Amniotic stem cell (primary cell): ENCODE results near the gene NTM.

Source experiments
- DNase-seq: peaks from one replicate; lab custom pipeline; 2025; lab: John Stamatoyannopoulos, UW

The NTM gene

DNA sequence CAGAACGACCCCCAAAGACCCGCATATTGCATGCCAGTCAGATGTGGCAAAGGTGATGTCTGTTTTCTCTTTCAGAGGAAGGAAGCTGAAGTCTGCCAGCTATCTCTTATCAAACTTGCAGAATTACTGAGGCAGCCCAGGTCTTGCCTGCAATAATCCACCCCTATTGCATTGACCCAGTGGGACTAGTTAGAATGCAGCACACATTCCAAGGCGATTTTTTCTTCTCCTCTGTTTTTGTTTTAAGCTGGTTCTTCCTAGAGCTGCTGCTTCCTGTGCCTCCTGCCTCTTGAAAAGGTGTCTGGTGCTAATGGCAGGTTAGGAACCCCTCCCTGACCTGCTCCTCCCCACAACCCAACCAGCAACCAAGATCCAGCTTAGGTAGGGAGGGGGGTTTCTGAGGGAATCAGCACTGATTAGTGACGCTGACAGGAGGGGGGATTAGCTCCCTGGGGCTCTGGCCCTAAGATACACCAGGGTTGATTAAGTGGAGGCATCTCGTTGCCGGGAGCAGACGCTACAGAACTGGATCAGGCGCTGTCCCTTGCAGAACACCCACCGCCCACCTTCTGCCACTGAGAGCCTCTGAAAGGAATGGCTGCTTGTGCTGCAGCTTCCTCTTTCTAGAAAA lies 2.8 kb downstream of the NTM start:
- no peak for DNase-seq

DNA sequence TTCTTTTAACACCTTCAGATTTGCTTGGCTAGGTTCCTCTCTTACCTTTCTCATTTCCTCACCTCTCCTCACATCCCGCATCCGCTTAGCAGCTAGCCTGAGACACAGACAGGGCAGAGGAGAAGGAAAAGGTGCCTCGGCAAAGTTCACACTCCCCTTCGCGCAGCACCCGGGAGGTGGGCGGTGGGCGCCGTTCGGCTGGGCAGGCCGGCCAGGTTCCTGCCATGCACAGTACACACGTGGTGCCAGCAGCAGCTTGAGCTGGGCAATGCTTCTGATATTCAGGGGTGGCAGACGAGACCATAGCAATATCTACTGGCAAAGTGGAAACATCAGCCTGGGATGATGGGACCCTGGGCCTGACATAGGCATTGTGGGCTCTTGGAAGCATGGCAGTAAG lies 3.3 kb downstream of the NTM start:
- no peak for DNase-seq

DNA sequence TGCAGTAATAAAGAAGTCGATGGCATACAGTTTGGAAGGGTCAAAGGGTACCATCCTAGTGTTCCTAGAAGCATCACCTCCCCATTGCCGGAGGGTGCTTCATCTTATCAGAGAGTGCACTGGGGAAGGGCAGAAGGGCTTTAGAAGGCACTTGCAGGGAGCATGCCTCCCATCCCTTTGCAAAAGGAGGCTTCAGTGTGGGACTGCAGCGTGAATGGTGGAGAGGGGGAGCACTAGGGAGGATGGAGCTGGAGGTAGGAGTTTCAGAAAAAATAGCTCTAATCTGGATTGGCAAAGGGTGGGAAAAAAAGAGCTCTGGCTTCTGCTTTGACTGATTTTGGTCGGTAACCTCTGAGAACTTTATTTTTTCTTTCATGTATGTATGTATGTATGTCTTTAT lies 5.0 kb downstream of the NTM start:
- no peak for DNase-seq

DNA sequence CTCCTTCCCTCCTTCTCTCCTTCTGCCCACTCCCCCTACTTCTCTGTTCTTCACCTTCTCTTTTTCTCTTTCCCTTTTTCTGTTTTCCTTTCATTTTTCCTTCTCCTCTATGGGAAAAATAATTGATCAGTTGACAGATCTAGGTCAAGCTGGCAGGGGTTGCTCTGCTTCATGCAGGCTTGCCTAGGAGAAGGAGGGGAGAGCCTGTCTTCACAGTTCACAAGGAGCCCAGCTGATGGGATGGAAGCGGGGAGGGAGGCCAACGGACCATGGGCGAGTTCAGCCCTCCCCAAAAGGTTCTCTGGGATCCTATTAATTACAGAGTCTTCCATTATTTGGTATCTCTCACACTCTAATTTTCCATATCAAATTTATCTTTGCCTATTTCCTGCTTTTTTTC lies 5.5 kb downstream of the NTM start:
- no peak for DNase-seq

DNA sequence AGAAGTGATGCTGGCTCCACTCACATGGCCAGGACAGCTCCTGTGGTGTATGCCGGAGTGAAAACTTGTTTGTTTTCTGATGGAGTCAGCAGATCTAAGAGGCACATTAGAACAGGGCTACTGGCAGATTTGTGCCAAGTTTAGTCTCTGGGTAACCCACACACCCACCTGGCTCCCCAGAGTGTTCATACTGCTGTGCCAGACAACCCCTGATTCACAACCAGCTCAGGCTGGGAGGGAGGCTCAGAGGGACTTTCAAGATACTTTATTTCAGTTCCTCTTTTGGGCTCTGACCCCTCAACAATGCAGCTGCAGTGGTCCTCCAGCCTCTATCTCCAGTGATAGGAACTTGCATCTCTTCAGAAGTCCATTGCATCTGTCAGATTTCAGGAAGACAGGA lies 8.5 kb downstream of the NTM start:
- DNase-seq, result no peak

DNA sequence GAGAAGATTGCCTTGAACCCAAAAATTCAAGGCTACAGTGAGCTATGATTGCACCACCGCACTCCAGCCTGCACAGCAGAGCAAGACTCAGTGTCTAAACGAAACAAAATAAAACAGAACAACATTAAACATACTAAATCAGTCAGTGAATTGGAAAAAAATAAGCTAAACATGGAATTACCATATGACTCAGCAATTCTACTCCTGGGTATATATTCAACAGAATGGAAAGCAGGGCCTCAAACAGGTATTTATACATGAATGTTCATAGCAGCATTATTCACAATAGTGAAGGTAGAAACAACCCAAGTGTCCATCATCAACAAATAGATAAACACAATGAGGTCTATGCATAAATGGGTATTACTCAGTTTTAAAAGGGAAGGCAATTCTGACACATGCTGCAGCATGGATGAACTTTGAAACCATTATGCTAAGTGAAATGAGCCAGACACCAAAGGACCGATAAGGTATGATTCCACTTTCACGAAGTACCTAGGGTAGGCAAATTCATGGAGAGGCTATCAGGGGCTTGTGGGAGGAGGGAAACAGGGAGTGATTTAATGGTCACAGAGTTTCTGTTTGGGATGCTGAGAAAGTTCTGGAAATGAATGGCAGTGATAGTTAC lies 15.5 kb downstream of the NTM start:
- DNase-seq, result no peak

DNA sequence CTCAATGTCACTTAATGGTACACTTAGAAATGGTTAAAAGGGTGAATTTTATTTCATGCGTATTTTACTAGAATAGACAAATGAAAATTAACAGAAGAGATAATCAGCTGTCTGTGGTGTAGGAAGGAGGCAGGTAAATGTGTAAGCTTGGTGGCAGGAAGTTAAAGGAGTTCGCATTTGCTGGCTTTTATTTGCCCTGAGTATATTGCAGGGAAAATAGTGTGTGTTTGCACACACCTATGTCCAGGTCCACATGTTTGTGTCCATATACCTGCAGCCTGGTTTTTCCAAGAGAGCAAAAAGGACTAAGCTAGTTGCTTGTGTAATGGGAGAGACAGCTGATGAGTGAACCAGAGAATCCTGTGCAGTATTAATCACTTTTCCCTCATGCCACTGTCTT lies 16.0 kb downstream of the NTM start:
- DNase-seq, result no peak

DNA sequence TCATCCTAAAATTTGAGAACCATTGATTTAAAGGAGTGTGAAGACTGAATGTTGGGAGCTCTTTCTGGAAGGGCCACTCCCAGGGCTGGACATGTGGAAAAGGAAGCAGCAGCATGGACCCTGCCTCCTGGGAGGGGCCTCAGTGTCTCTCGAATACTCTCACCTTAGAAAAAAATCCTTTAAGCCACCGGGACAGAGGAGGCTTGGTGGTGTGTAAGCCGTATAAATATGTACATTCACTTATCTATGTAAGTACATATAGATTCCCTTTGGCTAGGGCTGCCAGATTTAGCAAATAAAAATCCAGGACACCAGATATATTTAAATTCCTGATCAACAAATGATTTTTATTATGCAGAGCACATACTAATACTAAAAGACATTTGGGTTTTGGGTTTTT lies 17.6 kb downstream of the NTM start:
- DNase-seq, result no peak

DNA sequence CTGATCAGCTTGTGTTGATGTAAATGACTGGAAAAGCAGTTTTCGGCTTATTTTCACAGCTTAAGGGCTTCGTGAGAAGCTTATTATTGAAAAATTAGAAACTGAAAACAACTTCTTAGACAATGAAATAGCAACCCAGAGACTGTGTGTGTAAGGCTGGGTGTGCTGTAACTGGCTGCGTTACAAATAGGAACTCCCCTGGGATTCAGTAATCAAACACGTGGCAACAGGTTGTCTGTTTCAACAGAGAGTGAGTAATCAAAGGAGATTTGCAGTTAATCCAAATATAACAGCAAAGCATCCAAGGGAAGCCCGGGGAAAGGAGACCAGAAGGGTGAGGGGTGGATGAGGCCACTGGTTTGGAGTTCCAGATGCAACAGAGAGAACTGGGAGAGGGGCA lies 19.2 kb downstream of the NTM start:
- DNase-seq, result no peak

DNA sequence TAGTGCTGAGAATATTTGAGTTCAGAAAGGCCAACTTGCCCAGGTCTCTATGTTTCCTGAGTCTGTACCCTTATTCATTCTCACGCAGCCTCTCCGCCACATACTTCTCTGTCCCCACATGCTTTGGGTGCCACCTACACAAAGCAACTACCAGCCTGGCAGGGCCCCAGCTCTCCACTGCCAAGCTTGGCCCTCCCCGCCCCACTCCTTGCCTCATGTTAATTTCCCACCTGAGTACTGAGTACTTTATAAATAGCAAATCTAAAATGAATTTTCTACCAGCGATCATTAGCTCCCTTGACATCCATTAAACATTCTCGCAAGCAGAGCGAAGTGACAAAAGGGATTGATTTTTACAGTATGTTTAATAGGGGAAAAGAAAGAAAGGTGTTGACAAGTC lies 20.8 kb downstream of the NTM start:
- no peak for DNase-seq

DNA sequence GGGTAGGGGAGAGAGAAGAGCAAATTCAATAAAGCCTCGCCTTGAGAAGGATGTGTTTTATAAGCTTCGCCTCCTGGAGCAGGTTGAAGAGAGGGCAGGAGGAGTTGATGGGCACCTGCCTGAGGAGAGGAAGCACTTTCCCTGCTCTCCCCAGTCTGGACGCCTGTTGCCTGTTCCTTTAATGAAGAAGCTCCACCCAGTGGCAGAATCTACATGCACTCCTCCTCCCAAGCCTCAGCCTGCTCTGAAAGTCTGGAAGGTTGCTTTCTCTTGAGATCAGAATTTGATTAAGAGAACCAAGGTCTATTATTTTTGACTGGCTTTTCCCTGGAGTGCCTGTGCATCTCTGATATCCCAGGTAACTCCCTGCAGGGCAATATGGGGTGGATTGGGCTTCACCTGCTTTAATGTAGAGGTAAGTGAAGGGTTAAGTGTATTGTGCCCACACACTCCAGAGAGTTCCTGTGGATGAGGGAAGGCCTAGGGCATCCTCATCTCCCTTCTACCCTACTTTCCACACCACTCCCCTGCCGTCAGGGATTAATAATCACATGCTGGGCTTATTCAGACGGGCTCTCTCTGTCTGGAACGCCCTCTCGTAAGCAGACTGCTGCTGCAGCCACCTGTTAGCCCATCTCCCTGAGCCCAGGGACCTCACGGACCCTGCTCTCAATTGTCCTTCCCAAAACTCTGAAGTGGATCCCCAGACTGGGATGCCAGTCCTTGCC lies 22.3 kb downstream of the NTM start:
- no peak for DNase-seq

DNA sequence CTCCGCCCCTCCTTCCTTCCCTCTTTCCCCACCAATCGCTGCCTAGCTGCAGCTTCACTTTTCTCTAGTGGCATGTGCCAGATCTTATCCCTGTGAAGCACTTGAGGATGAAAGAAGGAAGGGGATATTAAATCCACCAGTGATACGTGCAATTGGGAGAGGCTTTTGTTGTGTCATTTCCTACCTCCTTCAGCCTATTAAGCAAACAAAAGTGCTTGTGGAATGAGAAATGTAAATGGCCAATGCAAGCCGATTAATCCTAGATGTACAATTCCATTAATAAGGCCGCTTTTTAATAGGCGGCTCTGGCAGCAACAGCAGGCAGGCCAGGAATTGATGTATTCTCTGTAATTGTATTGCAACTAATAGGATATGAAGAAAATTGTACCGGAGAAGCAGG lies 23.3 kb downstream of the NTM start:
- DNase-seq, result no peak

DNA sequence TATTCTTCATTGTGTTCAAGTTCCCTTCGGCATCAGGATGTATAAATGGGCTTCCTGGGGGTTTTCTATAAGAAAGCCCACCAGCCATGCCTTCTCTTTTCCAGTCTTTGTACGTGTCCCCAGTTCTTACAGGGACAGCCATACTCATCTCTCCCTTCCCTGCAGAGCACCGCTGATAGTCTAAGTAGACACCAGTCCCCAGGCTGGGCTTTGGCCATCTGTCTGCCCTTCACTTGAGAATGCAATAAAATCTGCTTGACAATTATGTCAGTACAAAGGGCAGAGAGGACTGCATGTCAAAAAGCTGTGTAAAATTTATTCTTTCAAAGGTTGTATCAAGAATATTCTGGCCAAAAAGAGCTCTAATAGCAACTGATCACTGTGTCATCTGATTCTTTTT lies 27.3 kb downstream of the NTM start:
- DNase-seq, result no peak

DNA sequence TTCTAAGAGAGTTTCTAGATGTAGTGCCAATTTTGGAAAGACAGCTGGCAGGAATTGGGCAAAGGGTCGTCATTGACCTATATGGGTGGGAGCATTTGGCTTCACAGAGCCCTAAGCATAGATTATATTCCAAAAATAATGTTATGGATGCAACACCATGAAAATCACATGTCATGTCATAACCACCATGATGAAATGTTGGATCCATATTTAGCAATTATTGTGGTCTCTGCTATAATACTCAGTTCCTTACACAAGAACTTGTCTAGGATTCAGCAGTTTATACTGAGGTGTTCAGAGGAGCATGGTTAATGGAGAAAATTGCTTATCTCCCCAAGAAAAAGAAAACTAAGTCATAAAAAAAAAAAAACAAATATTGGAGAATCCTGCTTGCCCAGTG lies 31.6 kb downstream of the NTM start:
- DNase-seq, result no peak

DNA sequence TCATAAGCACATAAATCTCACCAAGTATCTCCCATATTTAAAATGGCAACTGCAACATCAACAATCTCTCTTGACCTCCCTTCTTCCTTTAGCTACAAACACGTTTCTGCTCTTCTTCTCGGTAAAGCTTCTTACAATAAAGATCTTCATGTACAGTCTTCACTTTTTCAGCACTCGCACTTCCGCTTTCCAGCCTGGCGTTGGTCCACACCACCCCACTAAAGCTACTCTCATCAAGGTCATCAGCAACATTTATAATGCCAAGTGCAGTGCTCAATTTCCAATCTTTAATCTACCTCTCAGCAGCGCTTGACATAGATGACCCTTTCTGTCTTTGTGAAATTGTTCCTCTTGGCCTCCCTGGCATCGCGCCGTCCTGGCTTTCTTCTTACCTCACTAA lies 33.6 kb downstream of the NTM start:
- no peak for DNase-seq

DNA sequence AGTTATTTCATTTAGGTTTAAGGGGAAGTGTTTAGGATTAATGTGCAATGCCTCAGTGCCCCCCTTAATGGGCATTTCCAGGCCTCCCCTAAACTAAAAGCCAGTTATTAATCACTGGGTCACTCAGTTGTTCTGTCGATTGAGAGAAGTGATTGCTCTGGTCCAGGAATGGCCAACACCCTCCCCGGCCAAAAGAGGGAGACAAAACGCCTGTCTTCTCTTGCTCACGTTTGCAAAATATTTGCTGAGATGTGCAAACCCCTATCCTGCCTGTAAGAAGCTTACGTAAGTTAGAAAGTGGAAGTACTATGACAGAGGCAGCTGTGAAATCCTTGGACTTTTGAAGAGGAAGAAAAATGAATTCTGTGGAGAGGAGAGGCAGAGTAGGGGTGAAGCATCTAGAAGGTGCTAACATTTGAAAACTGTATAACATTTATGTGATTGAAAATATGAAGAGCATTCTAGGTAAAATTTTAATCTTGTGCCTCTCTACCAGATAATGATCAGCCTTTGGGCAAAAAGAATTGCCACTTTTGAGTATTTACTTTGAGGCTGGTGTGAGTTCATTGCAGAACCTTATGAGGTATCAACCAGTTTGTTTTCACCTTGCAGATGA lies 37.7 kb downstream of the NTM start:
- no peak for DNase-seq

DNA sequence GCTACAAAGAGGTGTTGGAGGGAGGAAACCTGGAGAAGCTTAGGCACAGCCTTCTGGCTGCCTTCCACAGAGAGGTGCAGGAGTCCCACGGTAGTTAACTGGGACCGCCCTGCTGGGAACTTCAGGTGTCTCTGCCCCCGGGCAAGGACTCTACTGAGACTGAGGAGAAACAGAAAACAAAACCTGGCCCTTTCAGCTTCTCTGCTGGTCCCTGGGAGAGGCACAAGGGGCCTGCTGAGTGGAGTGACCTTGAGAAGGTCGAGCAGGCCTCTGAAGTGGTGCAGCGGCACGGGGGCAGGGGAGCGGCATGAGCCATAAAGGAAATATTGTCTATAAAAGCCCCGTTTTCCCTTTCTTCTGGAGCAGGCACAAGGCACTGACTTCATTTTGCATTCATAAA lies 38.9 kb downstream of the NTM start:
- no peak for DNase-seq

DNA sequence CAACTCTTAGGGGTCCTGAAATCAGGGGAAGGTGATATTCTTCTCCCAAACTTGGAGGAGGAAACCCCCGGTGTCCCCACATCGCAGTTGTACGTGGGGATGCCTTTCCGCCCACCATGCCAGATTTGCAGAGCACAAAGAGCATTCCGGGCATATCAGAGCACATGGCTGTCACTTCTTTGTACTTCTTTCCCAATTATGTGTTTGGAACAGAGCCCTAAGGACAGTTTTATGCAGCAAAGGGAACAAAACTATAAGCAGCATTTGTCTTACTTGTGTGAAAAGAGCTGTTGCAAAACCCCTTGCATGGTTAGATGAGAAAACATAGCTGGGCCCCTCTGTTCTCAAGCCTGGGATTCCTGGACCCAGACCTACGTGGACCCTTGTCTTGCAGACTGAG lies 41.2 kb downstream of the NTM start:
- DNase-seq, result no peak

DNA sequence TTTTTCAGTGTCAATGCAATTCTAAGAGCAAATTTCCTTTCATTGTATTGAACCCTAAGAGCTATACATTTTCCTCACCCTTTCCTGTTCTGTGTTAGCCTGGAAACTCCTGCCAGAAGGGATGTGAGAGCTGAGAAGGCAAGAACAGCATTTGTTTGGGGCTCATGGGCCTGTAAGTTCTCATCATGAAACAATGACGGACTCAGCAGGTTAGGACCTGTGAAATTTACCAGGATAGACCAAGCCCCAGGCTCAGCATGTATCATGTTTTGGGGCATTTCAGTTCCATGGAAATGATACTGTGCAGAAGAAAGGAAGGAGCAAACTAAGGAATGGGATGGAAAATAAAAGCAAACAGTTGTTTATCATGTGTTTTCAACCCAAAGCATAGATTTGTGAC lies 41.6 kb downstream of the NTM start:
- DNase-seq, result no peak

DNA sequence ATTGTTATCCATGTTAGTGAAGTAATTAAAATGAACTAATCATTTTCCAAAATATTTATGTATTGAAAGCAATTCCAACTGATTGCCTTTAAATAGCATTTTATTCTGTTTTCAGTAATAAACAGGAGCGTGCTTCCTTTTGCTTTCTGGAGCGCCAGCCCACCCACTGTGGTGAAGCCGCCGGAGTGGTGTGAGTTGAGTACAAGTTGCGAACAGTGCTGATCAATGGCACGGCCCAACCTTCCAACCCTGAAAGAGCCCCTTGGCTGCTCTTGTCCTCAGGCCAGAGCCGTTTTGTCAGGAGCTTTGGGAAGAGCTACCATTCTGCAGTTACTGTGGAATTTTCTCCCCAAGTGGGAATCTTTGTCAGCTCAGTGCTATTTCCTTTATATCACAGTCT lies 42.8 kb downstream of the NTM start:
- no peak for DNase-seq

DNA sequence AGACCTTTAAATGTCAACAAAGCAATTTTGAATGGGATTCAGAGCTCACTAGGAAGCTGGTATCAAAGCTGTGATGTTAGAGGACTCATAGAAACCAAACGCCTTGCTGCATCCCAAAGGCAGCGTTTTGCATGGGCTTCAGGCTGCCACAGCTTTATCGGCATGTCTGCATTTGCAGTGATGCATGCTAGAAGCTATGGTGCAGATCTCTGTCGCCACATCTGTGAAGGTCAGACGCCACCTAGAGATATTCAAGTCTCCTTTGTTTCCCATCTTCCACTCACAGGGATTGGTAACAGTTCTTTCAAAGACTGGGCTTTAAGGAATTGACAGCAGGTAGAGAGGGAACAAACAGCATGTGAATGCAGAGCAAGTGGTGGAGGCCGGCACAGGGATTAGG lies 47.8 kb downstream of the NTM start:
- DNase-seq, result no peak

DNA sequence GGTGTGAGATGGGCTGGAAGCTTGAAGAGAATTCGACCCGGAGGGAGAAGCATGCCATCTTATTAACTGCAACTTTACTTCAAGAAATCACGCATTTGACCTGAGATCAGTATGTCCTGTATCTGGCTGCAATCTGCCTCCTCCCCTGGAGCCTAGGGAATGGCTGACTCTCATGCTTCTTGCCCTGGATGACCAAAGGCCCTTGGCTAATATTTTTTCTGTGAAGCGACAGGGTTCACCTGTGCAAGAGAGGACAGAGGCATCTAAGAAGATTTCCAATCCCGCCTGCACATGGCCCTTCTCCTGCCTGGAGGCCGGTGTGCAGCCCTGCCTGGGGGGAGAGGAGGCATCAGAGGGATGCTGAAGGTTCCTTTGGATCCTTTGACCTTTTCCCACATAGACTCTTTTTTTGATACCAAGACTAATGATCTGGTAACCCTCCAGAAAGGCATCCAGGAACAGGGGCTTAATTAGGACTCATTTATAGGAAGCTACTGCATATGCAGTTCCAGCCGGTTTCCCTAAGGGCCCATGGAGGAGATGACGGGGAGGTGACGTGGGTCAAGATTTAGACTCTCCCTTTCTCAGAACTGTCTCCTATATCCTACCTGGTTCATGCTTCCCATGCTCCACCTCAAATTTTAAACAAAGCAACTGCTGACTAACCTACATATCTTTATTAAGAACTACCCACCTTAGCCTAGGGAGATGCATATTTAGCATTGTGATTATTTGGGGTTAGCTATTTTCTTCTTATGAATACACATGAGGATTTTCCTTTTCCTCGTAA lies 50.8 kb downstream of the NTM start:
- DNase-seq, result no peak

DNA sequence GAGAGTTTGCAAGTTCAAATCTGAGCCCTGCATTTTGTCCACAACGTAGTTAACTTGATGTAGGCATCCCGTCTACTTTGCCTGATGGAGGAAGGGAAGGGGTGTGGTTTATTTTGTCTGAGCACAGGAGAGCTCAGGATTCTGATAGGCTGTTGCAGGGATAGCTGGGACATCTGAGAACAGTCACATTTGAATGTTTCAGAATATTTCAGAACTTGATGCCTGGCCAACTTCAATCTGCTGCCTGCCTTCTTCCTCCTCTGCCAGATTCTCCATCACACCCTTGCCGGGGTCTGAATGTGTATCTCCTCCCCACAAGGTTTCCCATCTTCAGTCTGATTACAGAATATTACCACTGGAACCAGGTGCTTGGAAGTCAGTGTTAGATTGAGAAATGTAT lies 51.6 kb downstream of the NTM start:
- no peak for DNase-seq
